ENCODE measurements around the gene OR14A16. TPM values are rescaled to one million over a fixed set of nuclear protein-coding genes. Genes with fewer than 3 reads are reported as not detected.

The OR14A16 gene
- total and polyA plus RNA-seq, 3 donors from 2014 or later = 0.62 TPM; not detected in 2

Other genes starting within 250 kb of the OR14A16 start
- gene OR2G2, start 235.8 kb downstream of the OR14A16 start, total RNA-seq = under 1 TPM in 1 of 2 donors, not detected in 1; 0.39 TPM
- not detected for gene OR2G2, start 235.8 kb downstream of the OR14A16 start, polyA plus RNA-seq (ENCODE audit: insufficient read depth, low read depth, low replicate concordance)
- not detected for gene OR2G3, start 218.5 kb downstream of the OR14A16 start, total RNA-seq
- not detected for gene OR2G3, start 218.5 kb downstream of the OR14A16 start, polyA plus RNA-seq (ENCODE audit: insufficient read depth, low read depth, low replicate concordance)
- under 1 TPM in 1 of 2 donors, not detected in 1; 0.19 TPM for gene OR13G1, start 144.4 kb downstream of the OR14A16 start, total RNA-seq
- gene OR13G1, start 144.4 kb downstream of the OR14A16 start, polyA plus RNA-seq (ENCODE audit: insufficient read depth, low read depth, low replicate concordance) = not detected
- under 1 TPM; 0.62 to 0.94 TPM for gene OR6F1, start 107.5 kb downstream of the OR14A16 start, total RNA-seq
- 1.4 TPM for gene OR6F1, start 107.5 kb downstream of the OR14A16 start, polyA plus RNA-seq (ENCODE audit: insufficient read depth, low read depth, low replicate concordance)
- 1 to 10 TPM; 2.8 to 3.0 TPM for gene OR14K1, start 85.5 kb downstream of the OR14A16 start, total RNA-seq
- not detected for gene OR14K1, start 85.5 kb downstream of the OR14A16 start, polyA plus RNA-seq (ENCODE audit: insufficient read depth, low read depth, low replicate concordance)
- gene OR14A2, start 76.0 kb downstream of the OR14A16 start, total RNA-seq = 1 to 10 TPM in 1 of 2 donors, under 1 TPM in 1; 0.94 to 1.6 TPM
- 4.2 TPM for gene OR14A2, start 76.0 kb downstream of the OR14A16 start, polyA plus RNA-seq (ENCODE audit: insufficient read depth, low read depth, low replicate concordance)
- not detected for gene OR1C1, start 63.6 kb downstream of the OR14A16 start, total RNA-seq
- gene OR1C1, start 63.6 kb downstream of the OR14A16 start, polyA plus RNA-seq (ENCODE audit: insufficient read depth, low read depth, low replicate concordance) = not detected
- not detected for gene OR11L1, start 17.8 kb upstream of the OR14A16 start, total RNA-seq
- not detected for gene OR11L1, start 17.8 kb upstream of the OR14A16 start, polyA plus RNA-seq (ENCODE audit: insufficient read depth, low read depth, low replicate concordance)
- gene TRIM58, start 33.1 kb upstream of the OR14A16 start, total RNA-seq = 1 to 10 TPM; 5.7 to 7.5 TPM
- 2.9 TPM for gene TRIM58, start 33.1 kb upstream of the OR14A16 start, polyA plus RNA-seq (ENCODE audit: insufficient read depth, low read depth, low replicate concordance)
- gene OR2W3, start 71.5 kb upstream of the OR14A16 start, total RNA-seq = 1 to 10 TPM; 2.5 to 3.9 TPM
- 1.5 TPM for gene OR2W3, start 71.5 kb upstream of the OR14A16 start, polyA plus RNA-seq (ENCODE audit: insufficient read depth, low read depth, low replicate concordance)
- gene OR2T8, start 96.1 kb upstream of the OR14A16 start, total RNA-seq = under 1 TPM in 1 of 2 donors, not detected in 1; 0.55 TPM
- 0.44 TPM for gene OR2T8, start 96.1 kb upstream of the OR14A16 start, polyA plus RNA-seq (ENCODE audit: insufficient read depth, low read depth, low replicate concordance)
- under 1 TPM in 1 of 2 donors, not detected in 1; 0.31 TPM for gene OR2AJ1, start 100.8 kb upstream of the OR14A16 start, total RNA-seq
- gene OR2AJ1, start 100.8 kb upstream of the OR14A16 start, polyA plus RNA-seq (ENCODE audit: insufficient read depth, low read depth, low replicate concordance) = not detected
- gene OR2L8, start 124.7 kb upstream of the OR14A16 start, total RNA-seq = under 1 TPM; 0.43 to 0.87 TPM
- gene OR2L8, start 124.7 kb upstream of the OR14A16 start, polyA plus RNA-seq (ENCODE audit: insufficient read depth, low read depth, low replicate concordance) = not detected
- gene OR2AK2, start 141.1 kb upstream of the OR14A16 start, total RNA-seq = 1 to 10 TPM in 1 of 2 donors, under 1 TPM in 1; 0.74 to 2.2 TPM
- gene OR2AK2, start 141.1 kb upstream of the OR14A16 start, polyA plus RNA-seq (ENCODE audit: insufficient read depth, low read depth, low replicate concordance) = 0.38 TPM
- gene OR2L5, start 189.5 kb upstream of the OR14A16 start, total RNA-seq = under 1 TPM; 0.31 to 0.55 TPM
- not detected for gene OR2L5, start 189.5 kb upstream of the OR14A16 start, polyA plus RNA-seq (ENCODE audit: insufficient read depth, low read depth, low replicate concordance)
- 1 to 10 TPM in 1 of 2 donors, under 1 TPM in 1; 0.56 to 1.2 TPM for gene OR2L2, start 206.0 kb upstream of the OR14A16 start, total RNA-seq
- gene OR2L2, start 206.0 kb upstream of the OR14A16 start, polyA plus RNA-seq (ENCODE audit: insufficient read depth, low read depth, low replicate concordance) = 1.7 TPM
- gene OR2L3, start 222.7 kb upstream of the OR14A16 start, total RNA-seq = under 1 TPM in 1 of 2 donors, not detected in 1; 0.39 TPM
- gene OR2L3, start 222.7 kb upstream of the OR14A16 start, polyA plus RNA-seq (ENCODE audit: insufficient read depth, low read depth, low replicate concordance) = not detected